ENCODE results near the gene MCUB. TPM values are rescaled to one million over a fixed set of nuclear protein-coding genes. Genes with fewer than 3 reads are reported as not detected.

Gene MCUB
- total and polyA plus RNA-seq, 2 of the 13 experiments (the other 11 are each of a cell fraction or from before 2014, with no cell fraction given): 0.95 to 2.2 TPM

GRCh38 chr4:109729117-109729717 is 169.2 kb downstream of the MCUB start (continued):
- TF ChIP-seq ZFP91 (CRISPR knock-in tag; IDR thresholded peaks at IDR 0.05; ENCODE audit: borderline replicate concordance) (no peak), CREM (IDR thresholded peaks at IDR 0.05) (no peak), CREM (CRISPR knock-in tag; IDR thresholded peaks at IDR 0.05) (no peak), SOX6 (IDR thresholded peaks at IDR 0.05) (no peak), SOX6 (CRISPR knock-in tag; IDR thresholded peaks at IDR 0.05) (peak; percentile 65), DMAP1 (CRISPR knock-in tag; IDR thresholded peaks at IDR 0.05) (peak; percentile 61; the same call in 1 of the 2 replicates), CCDC6 (CRISPR knock-in tag; IDR thresholded peaks at IDR 0.05) (no peak), ZNF574 (CRISPR knock-in tag; IDR thresholded peaks at IDR 0.05) (no peak), FOSL1 (CRISPR knock-in tag; IDR thresholded peaks at IDR 0.05; ENCODE audit: borderline replicate concordance) (no peak), HMGXB4 (CRISPR knock-in tag; IDR thresholded peaks at IDR 0.05; ENCODE audit: borderline replicate concordance in 1 of 2, low read depth in 1 of 2) (no peak), NFYB (CRISPR knock-in tag; IDR thresholded peaks at IDR 0.05) (no peak), ZNF747 (CRISPR knock-in tag; IDR thresholded peaks at IDR 0.05; ENCODE audit: borderline replicate concordance) (no peak), SRSF1 (optimal IDR thresholded peaks at IDR 0.05; ENCODE audit: low read depth, low read length) (no peak), GABPA (IDR thresholded peaks at IDR 0.05; ENCODE audit: low read depth, low read length) (no peak), GABPA (CRISPR knock-in tag; IDR thresholded peaks at IDR 0.05; ENCODE audit: low read depth) (no peak), ZNF101 (CRISPR knock-in tag; IDR thresholded peaks at IDR 0.05; ENCODE audit: borderline replicate concordance, low read depth) (no peak), ZNF225 (CRISPR knock-in tag; IDR thresholded peaks at IDR 0.05) (peak; percentile 84; the same call in 1 of the 2 replicates), HES4 (CRISPR knock-in tag; IDR thresholded peaks at IDR 0.05; ENCODE audit: borderline replicate concordance) (no peak)
- TF ChIP-seq, protein P1, sequence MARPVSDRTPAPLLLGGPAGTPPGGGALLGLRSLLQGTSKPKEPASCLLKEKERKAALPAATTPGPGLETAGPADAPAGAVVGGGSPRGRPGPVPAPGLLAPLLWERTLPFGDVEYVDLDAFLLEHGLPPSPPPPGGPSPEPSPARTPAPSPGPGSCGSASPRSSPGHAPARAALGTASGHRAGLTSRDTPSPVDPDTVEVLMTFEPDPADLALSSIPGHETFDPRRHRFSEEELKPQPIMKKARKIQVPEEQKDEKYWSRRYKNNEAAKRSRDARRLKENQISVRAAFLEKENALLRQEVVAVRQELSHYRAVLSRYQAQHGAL (CRISPR knock-in tag; IDR thresholded peaks at IDR 0.05; ENCODE audit: not compliant biosample characterization): no peak
- TF ChIP-seq, protein P2, sequence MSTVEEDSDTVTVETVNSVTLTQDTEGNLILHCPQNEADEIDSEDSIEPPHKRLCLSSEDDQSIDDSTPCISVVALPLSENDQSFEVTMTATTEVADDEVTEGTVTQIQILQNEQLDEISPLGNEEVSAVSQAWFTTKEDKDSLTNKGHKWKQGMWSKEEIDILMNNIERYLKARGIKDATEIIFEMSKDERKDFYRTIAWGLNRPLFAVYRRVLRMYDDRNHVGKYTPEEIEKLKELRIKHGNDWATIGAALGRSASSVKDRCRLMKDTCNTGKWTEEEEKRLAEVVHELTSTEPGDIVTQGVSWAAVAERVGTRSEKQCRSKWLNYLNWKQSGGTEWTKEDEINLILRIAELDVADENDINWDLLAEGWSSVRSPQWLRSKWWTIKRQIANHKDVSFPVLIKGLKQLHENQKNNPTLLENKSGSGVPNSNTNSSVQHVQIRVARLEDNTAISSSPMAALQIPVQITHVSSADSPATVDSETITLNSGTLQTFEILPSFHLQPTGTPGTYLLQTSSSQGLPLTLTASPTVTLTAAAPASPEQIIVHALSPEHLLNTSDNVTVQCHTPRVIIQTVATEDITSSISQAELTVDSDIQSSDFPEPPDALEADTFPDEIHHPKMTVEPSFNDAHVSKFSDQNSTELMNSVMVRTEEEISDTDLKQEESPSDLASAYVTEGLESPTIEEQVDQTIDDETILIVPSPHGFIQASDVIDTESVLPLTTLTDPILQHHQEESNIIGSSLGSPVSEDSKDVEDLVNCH (CRISPR knock-in tag; IDR thresholded peaks at IDR 0.05): no peak
